ENCODE results near the gene SLC6A4. TPM values are rescaled to one million over a fixed set of nuclear protein-coding genes. Genes with fewer than 3 reads are reported as not detected.
A peak's percentile ranks its signal among the peaks of the same experiment; 100 is the strongest.
"Not testable (repeated sequence)": the region's sequence is repeated elsewhere in the genome, so short reads cannot be mapped to it uniquely, and the experiment has no call there.

SLC6A4 gene
- total and polyA plus RNA-seq, 12 donors: 0.13 to 0.71 (median 0.29) TPM; not detected in 1

DNA sequence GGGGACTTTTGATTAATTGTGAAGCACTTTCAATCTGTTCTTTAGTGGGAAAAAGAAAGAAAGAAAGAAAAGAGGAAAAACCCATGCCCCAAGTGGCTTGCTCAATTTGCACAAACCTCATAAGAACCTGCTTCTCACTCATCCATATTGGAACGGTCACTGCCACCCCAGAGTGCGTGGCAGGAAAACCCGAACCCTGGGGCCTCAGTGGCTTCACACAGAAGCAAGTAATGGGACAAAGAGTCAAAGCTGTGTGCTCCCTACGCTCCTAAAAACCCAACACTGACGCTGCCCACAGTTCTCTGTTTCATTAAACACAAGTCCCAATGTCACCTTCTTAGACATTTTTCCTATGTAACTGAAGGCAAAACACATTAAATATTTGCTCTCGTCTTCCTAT is 1.2 kb downstream of the SLC6A4 start:
- 88% methylated on average over 6 of the region's 6 CpGs for WGBS, 2 donors
- no peak overlapping the region for H3K27ac ChIP-seq

DNA sequence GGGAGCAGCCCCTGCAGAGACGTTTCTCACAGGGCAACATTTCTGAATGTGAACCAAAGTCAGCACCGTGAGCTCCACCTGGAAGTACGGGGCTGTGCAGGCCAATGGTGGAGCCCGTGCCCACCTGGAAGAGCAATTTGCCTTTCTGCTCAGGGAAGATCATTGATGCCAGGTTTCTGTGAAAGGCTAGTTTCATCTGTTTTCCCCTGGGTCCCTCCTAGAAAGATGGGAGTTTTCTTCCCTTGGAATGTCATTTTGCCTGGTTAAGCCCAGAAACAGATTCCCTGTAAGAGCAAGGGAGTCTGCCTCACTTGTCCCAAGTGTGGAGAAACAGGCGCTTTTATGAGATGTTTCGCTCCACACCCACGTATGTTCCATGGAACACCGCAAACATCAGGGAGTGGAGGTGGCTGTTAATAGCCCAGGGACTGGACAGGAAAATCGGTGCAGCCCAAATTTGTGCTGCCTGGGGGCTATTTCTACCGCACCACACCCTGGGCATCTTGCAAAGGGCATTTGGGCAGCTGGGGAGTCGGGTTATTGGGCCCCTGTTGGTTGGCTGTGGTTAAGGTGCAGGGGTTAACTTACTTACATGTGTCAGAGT is 2.6 kb downstream of the SLC6A4 start:
- H3K4me1 ChIP-seq: peaks cover 11 to 38% (median 22%) of the 10 kb centered on the region in 9 donors
- ATAC-seq (no peak), DNase-seq (no peak)
- TF ChIP-seq, protein P1, sequence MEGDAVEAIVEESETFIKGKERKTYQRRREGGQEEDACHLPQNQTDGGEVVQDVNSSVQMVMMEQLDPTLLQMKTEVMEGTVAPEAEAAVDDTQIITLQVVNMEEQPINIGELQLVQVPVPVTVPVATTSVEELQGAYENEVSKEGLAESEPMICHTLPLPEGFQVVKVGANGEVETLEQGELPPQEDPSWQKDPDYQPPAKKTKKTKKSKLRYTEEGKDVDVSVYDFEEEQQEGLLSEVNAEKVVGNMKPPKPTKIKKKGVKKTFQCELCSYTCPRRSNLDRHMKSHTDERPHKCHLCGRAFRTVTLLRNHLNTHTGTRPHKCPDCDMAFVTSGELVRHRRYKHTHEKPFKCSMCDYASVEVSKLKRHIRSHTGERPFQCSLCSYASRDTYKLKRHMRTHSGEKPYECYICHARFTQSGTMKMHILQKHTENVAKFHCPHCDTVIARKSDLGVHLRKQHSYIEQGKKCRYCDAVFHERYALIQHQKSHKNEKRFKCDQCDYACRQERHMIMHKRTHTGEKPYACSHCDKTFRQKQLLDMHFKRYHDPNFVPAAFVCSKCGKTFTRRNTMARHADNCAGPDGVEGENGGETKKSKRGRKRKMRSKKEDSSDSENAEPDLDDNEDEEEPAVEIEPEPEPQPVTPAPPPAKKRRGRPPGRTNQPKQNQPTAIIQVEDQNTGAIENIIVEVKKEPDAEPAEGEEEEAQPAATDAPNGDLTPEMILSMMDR (IDR thresholded peaks at IDR 0.05): no peak
- H3K4me3 ChIP-seq: no peak overlapping the region
- no peaks in the 10 kb centered on the region for H3K36me3 ChIP-seq
- intact Hi-C loops (cut with DNase I): no loop called here
- peaks cover 7 to 51% (median 25%) of the 10 kb centered on the region in 7 donors for H3K27me3 ChIP-seq
- WGBS, 2 donors: 83 to 84% methylated on average over 11 of the region's 11 CpGs
- H3K27ac ChIP-seq: no peak overlapping the region
- no peaks in the 10 kb centered on the region for H3K9me3 ChIP-seq

More for the DNA sequence above, 1.2 kb downstream of the SLC6A4 start:
- no peaks in the 10 kb centered on the region for H3K9me3 ChIP-seq
- peaks cover 11 to 38% (median 22%) of the 10 kb centered on the region in 9 donors for H3K4me1 ChIP-seq
- intact Hi-C loops (cut with DNase I): no loop called here
- ATAC-seq: no peak
- H3K36me3 ChIP-seq: no peaks in the 10 kb centered on the region
- DNase-seq: no peak
- no peak overlapping the region for H3K4me3 ChIP-seq
- TF ChIP-seq, protein P1 (IDR thresholded peaks at IDR 0.05): no peak
- peaks cover 8 to 65% (median 36%) of the 10 kb centered on the region in 7 donors for H3K27me3 ChIP-seq

DNA sequence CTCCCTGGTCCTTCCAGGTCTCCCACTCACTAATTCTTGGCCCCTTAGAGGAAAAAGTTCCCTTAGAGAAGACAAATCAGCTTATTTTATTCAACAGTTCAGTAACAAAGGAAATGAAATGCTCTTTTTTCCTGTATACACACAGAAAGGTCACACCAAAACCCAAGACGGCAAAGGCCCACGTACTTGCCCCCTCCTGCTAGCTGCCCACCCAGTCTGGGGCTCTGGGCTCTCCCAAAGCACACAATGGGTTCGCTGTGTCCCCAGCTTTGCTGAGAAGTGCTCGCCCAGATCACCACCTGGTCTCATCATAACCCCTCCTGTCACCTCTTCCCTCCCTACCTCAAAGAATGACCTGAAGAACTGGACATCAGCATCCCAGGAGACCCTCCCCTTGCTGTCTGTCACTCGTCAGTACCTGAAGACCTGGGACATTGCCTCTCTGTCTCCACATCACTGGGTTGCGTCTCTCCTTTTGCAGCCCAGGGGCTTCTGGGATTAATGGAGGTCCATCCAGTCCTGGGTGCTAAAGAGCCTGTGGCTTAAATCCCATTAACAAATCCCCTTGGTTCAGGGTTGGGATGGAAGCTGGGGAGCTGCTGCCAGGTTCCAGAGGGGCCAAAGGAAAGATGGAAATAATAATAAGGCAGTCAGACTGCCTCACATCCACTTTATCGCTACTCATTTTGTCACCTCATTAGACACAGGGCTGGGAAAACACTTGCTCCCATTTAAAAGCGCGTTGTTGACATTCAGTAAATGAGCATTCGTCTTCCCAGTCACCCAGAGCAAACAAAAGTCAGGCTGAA is 3.3 kb downstream of the SLC6A4 start:
- Histone ChIP-seq H3K9me3 (no peaks in the 10 kb centered on the region), H3K27me3 (peaks cover 0 to 44% (median 18%) of the 10 kb centered on the region in 7 donors), H3K4me1 (peaks cover 7 to 31% (median 19%) of the 10 kb centered on the region in 9 donors), H3K36me3 (no peaks in the 10 kb centered on the region), H3K27ac (no peak overlapping the region), H3K4me3 (no peak overlapping the region)
- no peak for DNase-seq
- WGBS, 2 donors: 83 to 85% methylated on average over 10 of the region's 10 CpGs
- TF ChIP-seq, protein P1 (IDR thresholded peaks at IDR 0.05): no peak
- ATAC-seq: no peak
- intact Hi-C loops (cut with DNase I): no loop called here

DNA sequence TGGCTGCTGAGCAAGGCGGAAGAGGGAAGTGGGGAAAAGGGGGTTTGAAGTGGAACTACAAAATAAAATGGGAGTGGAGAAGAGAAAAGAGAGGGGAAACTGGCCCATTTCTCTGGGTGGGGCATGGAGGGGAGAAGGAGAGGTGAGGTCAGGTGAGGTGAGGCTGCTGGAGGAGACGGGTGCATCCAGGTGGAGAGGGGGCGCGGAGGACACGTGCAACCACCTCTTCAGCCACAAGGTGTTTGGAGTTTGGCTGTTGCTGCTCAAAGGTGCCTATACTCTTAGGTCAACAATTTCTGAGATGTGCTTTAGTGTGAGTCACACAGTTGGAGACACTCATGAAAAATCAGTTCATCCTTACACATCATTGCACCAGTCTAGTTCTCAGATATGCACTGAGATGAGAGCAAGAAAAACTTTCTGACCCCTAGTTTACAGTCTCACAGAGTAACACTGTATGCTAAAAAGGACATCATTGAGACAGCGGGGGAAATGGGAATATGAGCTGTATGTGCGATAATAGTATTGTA is 4.8 kb downstream of the SLC6A4 start:
- Histone ChIP-seq H3K4me3 (no peak overlapping the region), H3K27me3 (peaks cover 0 to 31% (median 7%) of the 10 kb centered on the region in 7 donors), H3K27ac (peak overlapping the region in 1 of 10 donors; percentile 72), H3K9me3 (no peaks in the 10 kb centered on the region), H3K36me3 (no peaks in the 10 kb centered on the region), H3K4me1 (peaks cover 0 to 18% (median 7%) of the 10 kb centered on the region in 9 donors)
- DNase-seq (no peak), ATAC-seq (no peak)
- 88 to 90% methylated on average over 7 of the region's 7 CpGs for WGBS, 2 donors
- TF ChIP-seq, protein P1 (IDR thresholded peaks at IDR 0.05): no peak
- intact Hi-C loops (cut with DNase I): no loop called here

DNA sequence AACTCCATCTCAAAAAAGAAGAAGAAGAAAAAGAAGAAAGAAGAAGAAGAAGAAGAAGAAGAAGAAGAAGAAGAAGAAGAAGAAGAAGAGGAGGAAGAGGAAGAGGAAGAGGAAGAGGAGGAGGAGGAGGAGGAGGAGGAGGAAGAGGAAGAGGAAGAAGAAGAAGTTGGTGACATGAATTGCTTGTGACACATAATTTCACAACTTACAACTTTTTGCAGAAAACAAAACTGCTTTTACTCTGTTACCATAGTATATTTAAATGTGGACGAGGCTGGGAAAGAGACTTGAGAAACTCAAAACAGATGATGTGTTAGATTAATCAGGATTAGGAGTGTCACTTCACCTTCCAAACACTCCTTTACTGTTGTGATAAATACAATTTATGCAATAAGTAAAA is 5.5 kb downstream of the SLC6A4 start:
- H3K36me3 ChIP-seq; DNase-seq; ATAC-seq; intact Hi-C loops (cut with DNase I); H3K4me3 ChIP-seq; H3K9me3 ChIP-seq: not testable (repeated sequence)
- 74 to 78% methylated on average over 1 of the region's 1 CpG for WGBS, 2 donors
- Histone ChIP-seq H3K27me3 (peaks cover 0 to 25% (median under 1%) of the 10 kb centered on the region in 7 donors), H3K27ac (peak overlapping the region in 1 of 10 donors; percentile 72), H3K4me1 (peaks cover 0 to 12% (median under 1%) of the 10 kb centered on the region in 9 donors)

Data from heart right ventricle (tissue), 16 donors.